GM19455 (cell line): Measurements from ENCODE around the gene RPL27.

Experiments
- ATAC-seq: cut with Tn5 transposase; IDR thresholded peaks from one replicate; pipeline ENCODE4 v1.9.1; 2021; ENCODE audit not compliant: unreplicated experiment

The RPL27 gene

DNA sequence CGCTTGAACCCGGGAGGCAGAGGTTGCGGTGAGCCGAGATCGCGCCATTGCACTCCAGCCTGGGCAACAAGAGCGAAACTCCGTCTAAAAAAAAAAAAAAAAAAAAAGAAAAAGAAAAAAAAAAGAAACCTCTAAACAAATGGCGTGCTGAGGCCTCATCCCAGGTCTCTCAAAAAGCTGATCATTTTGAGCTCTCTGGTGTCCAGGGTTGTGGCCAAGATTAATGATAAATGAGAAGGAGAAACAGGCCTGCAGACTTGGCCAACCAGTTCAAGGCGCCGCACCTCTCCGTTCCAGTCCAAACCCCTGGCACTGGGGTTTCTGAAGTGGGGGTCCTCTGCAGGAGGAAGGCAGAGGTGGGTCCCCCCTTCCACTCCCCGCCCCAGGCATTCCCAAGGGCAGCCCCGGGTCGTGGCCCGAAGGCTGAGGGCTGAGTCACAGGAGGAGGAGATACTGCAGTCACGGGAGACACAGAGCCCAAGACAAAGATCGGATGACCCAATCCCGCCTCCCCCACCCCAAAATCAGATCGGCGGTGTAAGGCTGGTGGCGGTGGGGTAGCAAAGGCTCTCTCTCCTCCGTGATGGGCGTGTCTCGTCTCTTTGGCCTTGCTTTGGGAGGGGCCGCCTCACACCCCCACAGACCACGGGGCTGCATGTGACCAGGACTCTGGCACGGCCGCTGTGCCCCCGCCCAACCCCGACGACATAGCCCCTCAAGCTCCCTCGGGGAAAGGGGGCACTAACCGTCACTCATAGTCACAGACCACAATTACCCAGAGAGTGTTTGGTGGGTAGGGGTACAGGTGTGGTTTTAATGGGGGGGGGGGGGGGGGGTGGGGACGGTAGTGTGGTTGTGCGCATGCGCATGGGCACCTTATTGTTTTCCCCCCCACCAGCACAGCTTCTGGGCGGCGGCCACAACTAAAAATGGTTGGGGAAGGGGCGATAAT lies 22.8 kb downstream of the RPL27 start:
- no peak for ATAC-seq

DNA sequence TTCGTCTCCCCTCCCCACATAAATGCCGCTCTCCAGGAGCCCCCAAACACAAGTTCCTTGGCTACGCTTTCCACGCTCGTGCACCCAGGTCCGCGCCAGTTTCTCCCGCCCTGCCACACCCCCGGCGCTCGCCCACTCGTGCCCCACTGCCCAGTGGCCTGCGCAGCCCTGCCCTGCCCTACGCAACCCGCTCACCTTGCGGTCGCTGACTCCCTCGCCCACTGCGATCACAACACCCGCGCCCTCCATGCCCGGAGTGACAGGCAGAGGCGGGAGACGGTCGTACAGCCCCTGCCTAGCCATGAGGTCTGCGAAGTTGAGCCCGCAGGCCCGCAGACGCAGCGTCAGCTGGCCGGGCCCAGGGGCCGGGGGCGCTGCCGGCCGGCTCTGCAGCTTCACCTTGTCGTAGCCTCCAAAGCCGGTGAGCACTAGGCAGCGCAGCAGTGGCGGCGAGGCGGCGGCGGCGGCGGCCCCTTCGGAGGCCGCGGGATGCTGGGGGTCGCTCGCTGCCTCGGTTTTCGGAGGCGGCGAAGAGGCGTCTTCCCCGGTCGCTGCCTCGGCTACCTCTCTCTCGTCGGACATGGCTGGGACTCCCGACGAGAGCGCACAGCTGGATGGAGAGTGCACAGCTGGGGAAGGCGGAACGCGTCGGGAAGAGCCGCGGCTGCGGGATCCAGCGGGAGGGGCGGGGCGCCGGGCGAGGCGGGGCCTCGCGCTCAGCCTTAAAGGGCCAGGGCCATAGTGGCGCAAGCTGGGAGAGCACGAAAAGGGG lies 23.7 kb downstream of the RPL27 start, which contains the start of gene VAT1:
Gene VAT1, minus strand, starts transcription at position 645 of the 772 bp plus-strand sequence. Its CDS starts 63 bp downstream, at position 582.
- no peak for ATAC-seq

DNA sequence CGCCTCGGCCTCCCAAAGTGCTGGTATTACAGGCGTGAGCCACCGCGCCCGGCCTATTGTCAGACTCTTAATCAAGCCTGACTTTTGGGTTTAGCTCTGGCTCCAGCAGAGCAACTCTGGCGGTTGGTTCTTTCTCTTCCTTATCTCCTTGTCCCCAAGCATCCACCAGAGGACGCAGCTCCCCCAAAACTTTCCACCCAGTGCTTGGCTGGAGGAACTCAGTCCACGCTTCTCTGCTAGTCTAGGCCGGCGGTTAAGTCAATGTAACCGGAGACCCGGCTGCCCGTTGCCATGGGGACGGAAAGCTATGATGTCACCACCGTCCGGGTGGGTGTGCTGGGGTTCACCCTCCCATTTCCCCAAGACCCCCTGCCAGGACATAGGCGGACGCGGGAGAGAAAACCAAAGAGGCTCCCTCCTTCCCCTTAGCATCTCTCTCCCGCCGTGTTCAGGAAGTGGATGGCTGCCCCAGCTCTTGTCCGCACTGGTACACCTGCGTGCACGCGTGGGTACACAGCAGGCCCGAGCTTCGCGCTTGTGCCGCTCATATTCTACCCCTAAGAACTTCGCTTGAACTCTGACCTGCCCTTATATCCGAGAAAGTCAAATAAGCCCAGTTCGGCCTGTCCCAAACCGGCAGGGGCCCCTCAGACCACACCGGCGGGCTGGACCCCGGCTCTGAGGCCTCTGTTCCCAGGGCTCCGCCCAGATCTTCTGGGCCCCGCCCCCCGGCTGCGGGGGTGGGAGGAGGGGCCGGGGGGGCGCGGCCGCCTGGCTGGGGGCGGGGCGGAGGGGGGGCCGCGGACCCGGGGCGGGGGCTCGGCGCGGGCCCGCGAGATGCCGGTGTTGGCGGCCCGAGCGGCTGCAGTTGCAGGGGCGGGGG lies 26.4 kb downstream of the RPL27 start, which contains the start of gene RND2:
Gene RND2, plus strand, starts transcription at position 825 of the 883 bp plus-strand sequence. CDS start 117 bp downstream, outside the sequence.
- ATAC-seq: no peak

DNA sequence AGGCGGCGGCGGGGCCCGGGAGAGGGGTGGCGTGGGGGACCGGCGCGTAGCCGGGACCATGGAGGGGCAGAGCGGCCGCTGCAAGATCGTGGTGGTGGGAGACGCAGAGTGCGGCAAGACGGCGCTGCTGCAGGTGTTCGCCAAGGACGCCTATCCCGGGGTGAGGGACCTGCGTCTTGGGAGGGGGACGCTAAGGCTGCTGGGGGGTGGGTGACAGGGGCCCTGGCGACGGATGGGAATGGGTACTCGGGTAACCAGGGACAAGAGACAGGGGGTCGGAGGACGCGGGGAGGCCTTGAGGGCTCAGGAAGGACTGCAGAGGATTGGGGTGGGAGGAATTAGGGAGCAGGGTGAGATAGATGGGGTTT lies 27.1 kb downstream of the RPL27 start:
- ATAC-seq: no peak

DNA sequence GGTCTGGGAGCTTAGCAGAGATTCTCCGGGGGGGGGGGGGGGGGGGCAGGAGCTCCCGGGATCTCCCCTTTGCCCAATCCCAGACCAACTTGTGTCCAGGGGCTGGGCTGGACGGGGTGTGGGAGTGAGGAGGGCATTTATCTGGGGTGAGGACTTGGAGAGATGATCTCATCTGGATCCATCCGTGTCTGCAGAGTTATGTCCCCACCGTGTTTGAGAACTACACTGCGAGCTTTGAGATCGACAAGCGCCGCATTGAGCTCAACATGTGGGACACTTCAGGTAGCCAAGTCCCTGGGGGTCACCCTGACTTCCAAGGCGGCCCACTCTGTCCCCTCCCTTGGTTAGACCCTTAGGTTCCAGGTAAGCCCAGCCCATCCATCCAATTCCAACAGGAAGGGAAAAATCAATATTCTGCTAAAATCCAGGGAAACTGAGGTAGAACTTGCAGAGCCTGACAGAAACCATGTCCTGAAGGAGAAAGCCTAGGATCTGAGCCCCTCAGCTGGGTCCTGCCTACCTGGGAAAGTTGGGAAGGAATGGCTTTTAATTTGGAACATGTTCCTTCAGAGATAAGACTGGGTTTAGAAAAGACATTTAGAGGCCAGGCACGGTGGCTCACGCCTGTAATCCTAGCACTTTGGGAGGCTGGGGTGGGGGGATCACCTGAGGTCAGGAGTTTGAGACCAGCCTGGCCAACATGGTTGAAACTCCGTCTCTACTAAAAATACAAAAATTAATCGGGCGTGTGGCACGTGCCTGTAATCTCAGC lies 27.7 kb downstream of the RPL27 start:
- no peak for ATAC-seq

DNA sequence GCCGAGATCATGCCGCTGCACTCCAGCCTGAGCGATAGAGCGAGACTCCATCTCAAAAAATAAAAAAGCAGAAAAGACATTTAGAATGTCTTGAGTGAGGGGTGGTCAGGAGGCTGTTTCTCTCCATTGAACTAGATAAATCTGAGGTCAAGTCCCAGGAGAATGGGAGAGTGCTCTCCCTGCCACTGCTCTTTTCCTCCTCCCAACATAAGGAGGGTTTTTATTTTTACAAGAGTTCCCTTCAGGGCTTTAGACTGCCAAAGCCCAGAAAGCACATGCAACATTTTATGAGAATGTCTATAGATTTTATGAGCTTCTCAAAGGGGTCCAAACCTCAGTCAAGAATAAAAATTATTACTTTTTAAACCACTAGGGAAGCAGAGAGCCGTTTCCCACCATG lies 28.4 kb downstream of the RPL27 start:
- no peak for ATAC-seq

DNA sequence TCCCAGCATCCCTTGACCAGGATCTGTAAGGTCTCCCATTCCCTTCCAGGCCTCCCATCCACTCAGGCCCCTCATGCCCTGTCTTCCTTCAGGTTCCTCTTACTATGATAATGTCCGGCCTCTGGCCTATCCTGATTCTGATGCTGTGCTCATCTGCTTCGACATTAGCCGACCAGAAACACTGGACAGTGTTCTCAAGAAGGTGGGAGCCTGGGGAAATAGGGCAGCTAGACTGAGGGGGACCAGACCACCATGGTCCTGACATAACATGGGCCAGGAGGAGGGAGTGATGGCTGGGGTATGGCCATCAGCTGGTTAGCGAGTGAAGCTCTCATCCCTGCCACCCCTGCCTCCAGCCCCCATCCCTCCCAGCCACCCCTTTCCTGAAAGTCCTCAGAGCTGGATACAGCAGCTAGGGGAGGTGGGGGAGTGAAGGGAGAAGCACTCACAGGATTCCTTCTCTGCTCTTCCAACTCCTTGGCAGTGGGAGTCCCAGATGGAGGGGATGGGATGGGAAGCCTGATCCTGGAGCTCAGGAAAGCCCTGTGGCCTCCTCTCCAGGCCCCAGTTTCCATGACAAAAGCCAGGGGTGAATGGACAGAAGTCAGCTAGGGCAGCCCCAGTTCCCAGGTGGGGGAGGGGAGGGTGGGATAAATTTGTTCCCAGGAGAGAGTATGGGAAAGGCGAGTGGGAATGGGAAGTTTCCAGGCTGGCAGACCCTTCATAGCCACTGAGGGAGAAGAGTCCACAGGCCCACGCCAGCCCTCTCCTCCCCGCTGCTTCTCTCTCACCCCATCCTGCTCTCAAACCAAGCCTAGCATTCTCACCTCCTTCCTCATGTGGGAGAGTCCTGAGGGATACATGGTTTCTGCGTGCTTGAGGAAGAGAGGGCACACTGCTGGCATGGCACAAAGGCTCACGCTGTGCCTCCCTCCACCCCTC lies 29.1 kb downstream of the RPL27 start:
- no peak for ATAC-seq

DNA sequence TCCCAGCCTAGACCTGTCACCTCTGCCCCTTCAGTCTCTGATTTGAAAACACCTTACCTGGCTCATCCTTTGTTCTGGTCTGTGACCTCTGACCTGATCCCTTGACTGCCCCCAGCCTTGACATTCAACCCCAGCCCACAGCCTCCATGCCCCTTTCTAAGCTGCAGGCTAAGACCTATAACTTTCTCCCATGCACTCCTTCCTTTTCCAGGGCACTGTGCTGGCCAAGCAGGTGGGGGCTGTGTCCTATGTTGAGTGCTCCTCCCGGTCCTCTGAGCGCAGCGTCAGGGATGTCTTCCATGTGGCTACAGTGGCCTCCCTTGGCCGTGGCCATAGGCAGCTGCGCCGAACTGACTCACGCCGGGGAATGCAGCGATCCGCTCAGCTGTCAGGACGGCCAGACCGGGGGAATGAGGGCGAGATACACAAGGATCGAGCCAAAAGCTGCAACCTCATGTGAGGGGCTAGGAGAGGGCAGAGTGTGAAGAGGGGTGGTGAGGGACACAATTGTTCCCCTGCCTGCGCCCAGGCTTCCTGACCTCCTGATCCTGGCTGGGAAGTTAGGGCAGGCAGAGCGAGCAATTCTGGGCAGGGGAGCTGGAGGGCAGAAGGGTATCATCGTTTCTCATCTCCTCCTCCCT lies 30.1 kb downstream of the RPL27 start:
- no peak for ATAC-seq

DNA sequence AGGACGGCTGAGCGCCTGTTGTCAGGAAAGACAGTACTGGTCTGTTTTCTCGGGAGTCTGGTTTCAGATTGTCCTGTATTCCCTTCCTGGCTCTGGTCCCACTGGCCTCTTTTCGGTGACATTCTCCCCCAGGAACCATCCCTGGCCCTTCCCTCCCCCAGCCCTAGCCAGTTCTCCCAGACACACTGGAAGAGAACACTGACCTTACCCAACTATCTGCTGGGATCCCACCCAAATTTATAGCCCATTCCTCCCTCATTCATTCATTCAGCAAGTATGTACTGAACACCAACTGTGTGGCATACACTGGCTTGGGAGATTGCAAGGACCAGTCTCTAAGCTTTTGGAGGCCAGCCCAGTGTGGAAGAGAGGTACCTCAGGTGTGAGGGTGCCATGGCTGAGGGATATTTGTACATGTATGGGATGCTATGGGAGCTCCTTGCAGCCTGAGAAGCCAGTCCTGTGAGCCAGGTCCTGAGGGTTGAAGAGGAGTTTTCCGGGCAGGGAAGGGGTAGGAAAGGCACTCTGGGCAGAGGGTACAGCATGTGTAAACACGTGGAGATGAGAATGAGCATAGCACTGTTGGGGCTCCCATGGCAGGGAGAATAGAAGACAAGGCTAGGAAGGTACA lies 32.0 kb downstream of the RPL27 start:
- ATAC-seq: no peak

DNA sequence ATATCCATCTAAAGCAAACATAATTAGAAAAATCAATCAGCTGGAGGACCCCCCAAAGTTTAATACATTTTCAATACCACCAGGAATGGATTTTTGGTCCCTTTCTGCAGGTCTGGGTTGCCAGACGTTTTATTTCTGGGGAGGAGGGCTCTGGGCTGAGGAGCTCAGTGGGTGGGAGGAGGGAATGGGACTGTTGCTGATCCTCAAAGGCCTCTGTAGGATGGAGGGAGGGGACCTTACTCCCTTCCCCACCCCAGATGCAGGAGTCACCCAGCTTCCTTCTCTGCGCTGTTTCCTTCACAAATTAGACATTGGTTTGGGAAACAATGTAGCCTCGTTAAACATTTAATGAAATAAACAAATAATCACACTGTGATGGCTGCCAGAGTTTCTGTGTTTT lies 33.4 kb downstream of the RPL27 start:
- no peak for ATAC-seq

DNA sequence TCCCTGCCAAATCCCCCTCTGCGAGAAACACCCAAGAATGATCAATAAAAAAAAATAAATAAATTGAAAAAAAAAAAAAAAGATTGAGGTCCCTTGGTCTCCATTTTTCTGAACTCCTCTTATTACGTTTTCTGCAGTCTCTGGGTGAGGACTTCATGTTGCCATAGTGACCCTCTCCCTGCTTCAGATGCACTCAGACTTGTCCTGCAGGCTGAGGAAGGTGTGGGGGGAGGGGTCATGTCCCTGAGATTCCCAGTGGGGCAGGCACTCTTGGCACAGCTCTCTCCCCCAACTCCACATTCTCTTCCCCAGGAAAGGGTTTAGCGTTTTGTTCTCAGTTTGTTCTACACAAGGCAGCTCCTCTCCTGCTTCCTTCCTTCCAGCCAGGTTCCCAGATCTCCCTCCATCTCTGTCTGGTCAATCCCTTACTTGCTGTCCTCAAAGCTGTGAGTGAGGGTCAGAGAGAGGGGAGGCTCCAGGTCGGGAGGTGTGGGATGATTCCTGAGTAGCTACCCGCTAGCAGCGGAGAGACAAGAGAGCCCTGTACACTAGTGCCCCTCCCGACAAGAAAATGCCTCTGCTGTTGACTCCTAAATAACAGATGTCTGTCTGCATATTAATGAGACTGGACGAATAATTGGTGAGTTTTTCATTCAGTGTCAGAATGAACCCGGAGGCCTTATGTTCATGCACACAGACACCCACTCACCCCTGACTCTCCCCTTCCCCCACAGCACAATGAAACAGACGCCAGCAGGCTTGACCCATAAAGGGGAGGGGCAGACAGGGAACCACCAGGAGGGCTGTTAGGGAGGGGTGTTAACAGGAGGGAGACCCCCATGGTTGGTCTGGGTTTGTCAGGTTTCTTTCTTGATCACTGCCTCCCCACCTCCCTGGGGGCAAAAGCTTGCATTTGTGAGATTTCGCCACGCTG lies 36.0 kb downstream of the RPL27 start:
- ATAC-seq: no peak

DNA sequence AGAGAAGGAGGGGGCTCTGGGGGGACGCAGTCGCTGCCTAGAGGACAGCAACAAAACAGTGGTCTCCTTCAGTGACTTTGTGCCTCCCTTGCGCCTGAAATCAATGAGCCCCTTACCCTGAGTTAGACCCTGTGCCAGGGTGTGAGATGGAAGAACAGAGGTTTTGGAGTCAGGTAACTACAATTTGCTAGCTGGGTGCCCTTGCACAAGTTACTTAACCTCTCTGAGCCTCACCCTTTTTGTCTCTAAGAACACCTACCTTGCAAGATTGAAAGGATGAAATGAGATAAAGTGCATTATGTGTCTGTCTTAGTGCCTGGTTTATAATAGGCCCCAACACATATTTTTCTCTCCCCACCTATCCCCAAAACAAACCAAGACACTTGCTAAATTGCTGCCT lies 36.7 kb downstream of the RPL27 start:
- ATAC-seq: no peak

DNA sequence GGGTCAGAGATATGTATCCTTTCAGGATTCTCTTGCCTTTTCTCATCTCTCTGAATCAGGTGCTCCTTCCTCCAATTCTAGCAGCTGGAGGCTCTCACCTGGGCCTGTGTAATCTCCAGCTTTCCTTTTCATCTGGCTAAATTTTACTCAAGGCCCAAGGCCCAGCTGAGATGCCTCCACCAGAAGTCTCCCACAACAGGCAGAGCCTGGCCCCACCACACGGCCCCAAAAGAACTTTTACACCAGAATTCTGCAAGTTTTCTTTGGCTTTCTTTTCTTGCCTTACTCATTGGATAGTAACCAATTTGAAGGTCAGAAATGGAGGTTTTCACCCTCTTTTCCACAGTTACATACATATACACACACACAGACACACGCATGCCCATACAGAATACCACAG lies 41.4 kb downstream of the RPL27 start:
- no peak for ATAC-seq

DNA sequence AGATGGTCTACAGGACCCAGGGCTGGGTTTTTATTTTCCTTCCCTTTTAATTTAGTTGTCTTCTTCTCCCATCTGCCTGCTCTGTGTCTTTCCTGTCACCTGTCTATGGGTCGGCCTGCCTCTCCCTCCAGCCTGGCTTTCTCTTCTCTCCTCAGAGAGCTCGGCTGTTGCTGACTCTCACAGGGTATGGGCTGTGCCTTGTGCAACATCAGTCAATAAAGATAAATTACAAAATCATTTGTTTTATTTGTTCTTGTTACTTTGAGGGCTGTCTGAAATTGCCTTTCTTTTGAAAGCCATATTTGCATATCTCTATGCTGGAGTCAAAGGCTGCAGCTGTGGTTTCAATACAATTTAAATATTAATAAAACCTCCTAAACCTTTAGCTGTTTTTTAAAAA lies 42.4 kb downstream of the RPL27 start:
- no peak for ATAC-seq

DNA sequence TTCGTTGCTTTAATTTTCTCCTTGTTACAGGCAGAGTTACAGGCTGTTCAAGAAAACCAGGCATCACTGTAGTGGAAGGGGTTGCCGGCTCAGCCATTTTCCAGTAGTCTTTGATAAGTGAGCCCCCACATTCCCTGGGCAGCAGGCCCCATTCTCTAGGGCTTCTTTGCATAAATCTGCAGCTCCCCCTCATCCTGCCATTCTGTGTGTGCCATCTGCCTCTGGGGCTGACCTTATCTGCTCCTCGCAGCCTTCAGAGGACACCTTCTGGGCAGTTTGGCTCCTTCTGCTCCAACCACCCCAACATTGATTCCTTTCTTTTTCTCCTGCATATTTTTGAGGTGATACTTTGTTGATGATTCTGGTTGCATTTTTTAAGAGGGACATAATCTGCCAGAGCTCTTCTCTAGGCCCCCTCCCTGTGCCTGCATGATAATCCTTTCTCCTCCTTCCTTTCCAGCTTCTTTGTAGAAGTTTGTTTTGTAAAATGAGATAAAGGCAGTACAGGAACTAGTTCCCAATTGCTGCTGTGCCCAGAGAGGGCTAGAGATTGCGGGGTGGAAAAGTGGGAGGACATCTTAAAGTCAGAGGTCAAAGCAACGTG lies 43.9 kb downstream of the RPL27 start:
- ATAC-seq: no peak

DNA sequence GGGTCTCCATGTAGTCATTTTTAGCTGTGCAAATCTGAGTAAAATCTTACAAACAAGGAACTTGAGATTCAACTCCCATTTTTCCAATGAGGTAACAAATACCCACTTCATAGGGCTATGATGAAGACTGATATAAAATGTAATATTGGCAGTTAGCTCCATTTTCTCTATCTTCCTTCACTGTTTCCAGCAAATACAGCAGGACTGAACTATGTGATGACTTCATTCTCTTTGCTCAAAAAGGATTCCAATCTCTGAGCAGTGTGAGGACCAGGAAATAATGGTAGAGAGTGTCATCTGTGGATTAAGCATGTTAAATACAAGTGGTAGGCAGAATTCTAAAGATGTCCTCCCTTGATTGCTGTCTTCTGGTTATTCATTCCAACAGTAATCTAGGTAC lies 45.1 kb downstream of the RPL27 start:
- no peak for ATAC-seq

DNA sequence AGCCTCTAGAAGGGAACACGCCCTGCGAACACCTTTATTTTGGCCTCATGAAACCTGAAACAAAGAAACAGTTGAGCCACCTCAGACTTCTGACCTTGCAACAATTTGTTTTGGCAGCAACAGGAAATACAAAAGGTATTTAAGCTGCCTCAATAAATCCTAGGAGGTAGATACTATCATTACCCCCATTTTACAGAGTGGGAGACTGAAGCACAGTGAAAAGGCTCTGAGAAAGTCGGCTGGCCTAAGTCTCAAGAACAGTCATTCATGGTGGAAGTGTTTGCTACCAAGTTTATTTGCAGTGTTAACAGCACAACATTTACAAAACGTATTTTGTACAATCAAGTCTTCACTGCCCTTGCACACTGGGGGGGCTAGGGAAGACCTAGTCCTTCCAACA lies 45.8 kb downstream of the RPL27 start:
- ATAC-seq: no peak
